H1 (cell line): ENCODE results near the gene MED12L. TPM values are rescaled to one million over a fixed set of nuclear protein-coding genes. Genes with fewer than 3 reads are reported as not detected.

Experiments
- CTCF ChIA-PET: fragments of 300-600 bp; sonication (Branson Sonifier 250); formaldehyde crosslinking; loops from one replicate; lab custom pipeline; 2021; ENCODE audit not compliant: partially characterized antibody; lab: Charles Lee
- POLR2A ChIA-PET: fragments of 300-600 bp; sonication (Branson Sonifier 250); formaldehyde crosslinking; loops from one replicate; lab custom pipeline; 2021; ENCODE audit warnings: inconsistent platforms; ENCODE audit not compliant: partially characterized antibody; lab: Charles Lee
- DNase-seq, 2 experiments: peaks; one replicate each; pipeline versions ENCODE4 v3.0.0 to v3.0.0-alpha.2; 2010 to 2022; ENCODE audit warnings: low spot score in 2 of 2, low read depth in 1 of 2, mixed read lengths in 1 of 2
- FAIRE-seq: peaks from 2 replicates; lab custom pipeline; 2011; peaks lifted over from hg19 to GRCh38; lab: Jason Lieb, UNC
- H2AFZ ChIP-seq: 2 replicates; pipeline ENCODE4 v1.8.1; 2012; ENCODE audit warnings: low read length, inconsistent platforms
- H2AK5ac ChIP-seq: 2 replicates; pipeline ENCODE4 v1.6.1; 2013; ENCODE audit warnings: low read depth, low read length
- H2BK120ac ChIP-seq: replicated peaks from 2 replicates; pipeline ENCODE3; 2013; ENCODE audit warnings: low read depth, low read length, inconsistent platforms
- H2BK12ac ChIP-seq: 2 replicates; pipeline ENCODE4 v1.6.1; 2013; ENCODE audit warnings: low read depth, low read length
- H2BK15ac ChIP-seq: 2 replicates; pipeline ENCODE4 v1.6.1; 2013; ENCODE audit warnings: low read length
- H2BK20ac ChIP-seq: 2 replicates; pipeline ENCODE4 v1.6.1; 2013; ENCODE audit warnings: low read length
- H2BK5ac ChIP-seq: 2 replicates; pipeline ENCODE4 v1.6.1; 2013; ENCODE audit warnings: low read depth, low read length
- H3K14ac ChIP-seq: 2 replicates; pipeline ENCODE4 v1.6.1; 2013; ENCODE audit warnings: inconsistent platforms; ENCODE audit not compliant: insufficient read length
- H3K18ac ChIP-seq: 2 replicates; pipeline ENCODE4 v1.6.1; 2013; ENCODE audit warnings: low read length; ENCODE audit errors: extremely low read depth
- H3K23ac ChIP-seq: 2 replicates; pipeline ENCODE4 v1.6.1; 2013; ENCODE audit warnings: inconsistent platforms; ENCODE audit not compliant: insufficient read length
- H3K23me2 ChIP-seq: 2 replicates; pipeline ENCODE4 v1.6.1; 2013; ENCODE audit warnings: low read depth, low read length
- H3K27ac ChIP-seq: 2 replicates; pipeline ENCODE4 v1.6.1; 2011; ENCODE audit warnings: low read depth, low read length, inconsistent platforms
- H3K27me3 ChIP-seq, 4 experiments: replicated peaks in 1 of 4; 1 replicate in 1 of 4; 2 replicates in 3 of 4; pipeline versions ENCODE4 v1.6.1 to v1.8.1; 2011 to 2013; ENCODE audit warnings: low read length in 3 of 4, mild to moderate bottlenecking in 3 of 4, inconsistent platforms in 2 of 4, mixed read lengths in 2 of 4, moderate library complexity in 1 of 4; ENCODE audit not compliant: control insufficient read depth in 3 of 4, insufficient read depth in 3 of 4; ENCODE audit errors: extremely low read depth in 1 of 4
- H3K36me3 ChIP-seq, 4 experiments: 2 replicates each; pipeline versions ENCODE4 v1.6.1 to v1.8.1; 2011 to 2013; ENCODE audit warnings: mild to moderate bottlenecking in 4 of 4, low read length in 3 of 4, moderate library complexity in 2 of 4, control low read depth in 1 of 4, inconsistent platforms in 1 of 4; ENCODE audit not compliant: insufficient read depth in 4 of 4, control insufficient read depth in 2 of 4
- H3K4ac ChIP-seq: replicated peaks from 2 replicates; pipeline ENCODE3; 2013; ENCODE audit warnings: low read length, low read depth, mixed read lengths, inconsistent platforms; ENCODE audit not compliant: insufficient read length
- H3K4me1 ChIP-seq, 4 experiments: replicated peaks in 1 of 4; 1 replicate in 1 of 4; 2 replicates in 3 of 4; pipeline versions ENCODE4 v1.6.1 to v1.8.1; 2011 to 2013; ENCODE audit warnings: low read length in 3 of 4, inconsistent platforms in 2 of 4, mixed read lengths in 1 of 4; ENCODE audit not compliant: insufficient read depth in 4 of 4, control insufficient read depth in 3 of 4
- H3K4me2 ChIP-seq, 2 experiments: 2 replicates each; pipeline versions ENCODE4 v1.6.1 to v1.8.1; 2011 to 2013; ENCODE audit warnings: low read depth in 2 of 2, low read length in 2 of 2, control low read depth in 1 of 2, inconsistent platforms in 1 of 2, mild to moderate bottlenecking in 1 of 2; ENCODE audit not compliant: insufficient read depth in 1 of 2
- H3K4me3 ChIP-seq, 4 experiments: fragments of 200-600, 300-600 bp in 1 of 4; sonication (generic), shearing (Covaris generic), sonication (Bioruptor Twin) in 1 of 4; 2 replicates each; pipeline versions ENCODE4 v1.5.1 to v1.8.1; 2011 to 2016; ENCODE audit warnings: low read length in 4 of 4, low read depth in 3 of 4, control low read depth in 2 of 4, inconsistent platforms in 2 of 4, mild to moderate bottlenecking in 2 of 4, mixed read lengths in 1 of 4, moderate library complexity in 1 of 4; ENCODE audit not compliant: insufficient read depth in 2 of 4; ENCODE audit errors: extremely low read depth in 1 of 4
- H3K56ac ChIP-seq: replicated peaks from 2 replicates; pipeline ENCODE3; 2013; ENCODE audit warnings: low read depth, mild to moderate bottlenecking, mixed read lengths, low read length, inconsistent platforms; ENCODE audit not compliant: insufficient read length
- H3K79me1 ChIP-seq: 2 replicates; pipeline ENCODE4 v1.6.1; 2013; ENCODE audit warnings: low read depth, low read length, control low read depth
- H3K79me2 ChIP-seq, 2 experiments: 2 replicates each; pipeline versions ENCODE4 v1.6.1 to v1.8.1; 2012 to 2013; ENCODE audit warnings: low read length in 2 of 2, mild to moderate bottlenecking in 2 of 2, inconsistent platforms in 1 of 2; ENCODE audit not compliant: insufficient read depth in 2 of 2, control insufficient read depth in 1 of 2
- H3K9ac ChIP-seq, 4 experiments: replicated peaks in 1 of 4; 1 replicate in 1 of 4; 2 replicates in 3 of 4; pipeline versions ENCODE4 v1.6.1 to v1.8.1; 2011 to 2013; ENCODE audit warnings: low read depth in 3 of 4, low read length in 3 of 4, control low read depth in 2 of 4, mild to moderate bottlenecking in 2 of 4, moderate library complexity in 2 of 4, inconsistent platforms in 1 of 4; ENCODE audit errors: extremely low read depth in 1 of 4
- H3K9me3 ChIP-seq, 2 experiments: 2 replicates each; pipeline versions ENCODE4 v1.6.1 to v1.8.1; 2012 to 2013; ENCODE audit warnings: mild to moderate bottlenecking in 2 of 2, moderate library complexity in 2 of 2, control low read depth in 1 of 2, inconsistent platforms in 1 of 2, low read depth in 1 of 2, low read length in 1 of 2, mixed read lengths in 1 of 2; ENCODE audit not compliant: insufficient read depth in 2 of 2
- H4K20me1 ChIP-seq, 2 experiments: replicated peaks in 1 of 2; 2 replicates each; pipeline versions ENCODE3 to v1.8.1; 2011 to 2013; ENCODE audit warnings: inconsistent platforms in 2 of 2, low read length in 2 of 2, mild to moderate bottlenecking in 1 of 2; ENCODE audit not compliant: insufficient read depth in 2 of 2, control insufficient read depth in 1 of 2
- H4K5ac ChIP-seq: 2 replicates; pipeline ENCODE4 v1.6.1; 2013; ENCODE audit warnings: low read length, low read depth, mixed read lengths, inconsistent platforms; ENCODE audit not compliant: insufficient read length
- H4K8ac ChIP-seq: 2 replicates; pipeline ENCODE4 v1.8.0; 2013; ENCODE audit warnings: mild to moderate bottlenecking, moderate library complexity, low read length, inconsistent platforms; ENCODE audit not compliant: insufficient read depth; ENCODE audit errors: extremely low read depth
- H4K91ac ChIP-seq: replicated peaks from 2 replicates; pipeline ENCODE3; 2013; ENCODE audit warnings: low read length, mixed read lengths, inconsistent platforms; ENCODE audit not compliant: insufficient read length
- CREB1 ChIP-seq: IDR thresholded peaks from 2 replicates; pipeline ENCODE4 v1.6.1; 2012; ENCODE audit warnings: inconsistent platforms
- FOSL1 ChIP-seq: IDR thresholded peaks from 2 replicates; pipeline ENCODE4 v1.6.1; 2011; ENCODE audit warnings: mild to moderate bottlenecking, low read depth, low read length, moderate library complexity; ENCODE audit not compliant: insufficient read depth
- GABPA ChIP-seq: IDR thresholded peaks from 2 replicates; pipeline ENCODE4 v1.6.1; 2011; ENCODE audit warnings: mild to moderate bottlenecking, low read length, moderate library complexity, borderline replicate concordance; ENCODE audit not compliant: insufficient read depth
- KDM1A ChIP-seq: fragments of 200-600, 300-600 bp; sonication (generic); IDR thresholded peaks from 2 replicates; pipeline ENCODE4 v1.7.1; 2016; ENCODE audit warnings: mild to moderate bottlenecking, low read length, borderline replicate concordance
- KDM4A ChIP-seq: IDR thresholded peaks from one replicate; pipeline ENCODE4 v1.7.1; 2012; ENCODE audit warnings: low read depth, mild to moderate bottlenecking, moderate library complexity, low read length, inconsistent platforms; ENCODE audit not compliant: severe bottlenecking
- POU5F1 ChIP-seq: IDR thresholded peaks from 2 replicates; pipeline ENCODE4 v1.6.1; 2011; ENCODE audit warnings: low read depth, mild to moderate bottlenecking, low read length, moderate library complexity
- RBBP5 ChIP-seq: IDR thresholded peaks from 2 replicates; pipeline ENCODE4 v1.7.1; 2012; ENCODE audit warnings: low read depth, mild to moderate bottlenecking, inconsistent platforms, low read length, moderate library complexity, borderline replicate concordance
- RFX5 ChIP-seq: IDR thresholded peaks from 2 replicates; pipeline ENCODE4 v1.6.1; 2011; ENCODE audit warnings: low read depth, low read length, improper control_type of control experiment, borderline replicate concordance
- SP4 ChIP-seq: IDR thresholded peaks from 2 replicates; pipeline ENCODE4 v1.6.1; 2012; ENCODE audit warnings: low read length, inconsistent platforms
- SRF ChIP-seq: IDR thresholded peaks from 2 replicates; pipeline ENCODE4 v1.6.1; 2011; ENCODE audit warnings: mild to moderate bottlenecking, low read depth, low read length, moderate library complexity
- TAF7 ChIP-seq: optimal IDR thresholded peaks from 2 replicates; pipeline ENCODE3; 2011; ENCODE audit warnings: low read depth, mild to moderate bottlenecking, inconsistent platforms, low read length, moderate library complexity, borderline replicate concordance
- WGBS, 2 experiments: shearing (Covaris generic) in 1 of 2; methylation state at CpG; one replicate each; pipeline versions ENCODE4 v1.1.6 to v1.1.7; 2013 to 2015; ENCODE audit warnings: low lambda C conversion rate in 2 of 2, mixed read lengths in 2 of 2, inconsistent platforms in 1 of 2, low coverage in 1 of 2, missing lambda C conversion rate in 1 of 2; ENCODE audit not compliant: insufficient replicate concordance in 2 of 2, insufficient coverage in 1 of 2, insufficient read length in 1 of 2; ENCODE audit errors: extremely low coverage in 1 of 2, missing lambda C conversion rate in 1 of 2; 5-methylcytosine and 5-hydroxymethylcytosine counted together
- polyA plus RNA-seq, 7 experiments: library from polyadenylated mRNA; depleted of rRNA in 3 of 7; stranded (reverse) in 5 of 7; unstranded in 2 of 7; fragments of >200 nt in 5 of 7; fragments of 200-250 nt in 2 of 7; gene quantifications; 1 replicate in 5 of 7; 2 replicates in 1 of 7; 4 replicates in 1 of 7; pipeline versions ENCODE4 v1.2.1 to v1.2.3, GENCODE V29; 2011 to 2013; ENCODE audit warnings: missing spikeins in 2 of 7, mixed read lengths in 2 of 7
- total RNA-seq: library from RNA; stranded (reverse); fragmentation: NEBNext Ultra II Directional; extraction: Animal tissue kit (Norgen Biotek cat#: 25700); gene quantifications from 2 replicates; pipeline ENCODE4 v1.2.1, GENCODE V29; 2021

Gene MED12L
- total and polyA plus RNA-seq, 2 of the 8 experiments (the other 6 are each of a cell fraction or from before 2014, with no cell fraction given) = 3.6 to 26.2 TPM

GRCh38 chr3:151350656-151351055, 265.2 kb downstream of the MED12L start:
- H3K79me1 ChIP-seq = no peaks in the 10 kb centered on the region
- no peaks in the 10 kb centered on the region for H3K79me2 ChIP-seq
- no peak overlapping the region for H2BK20ac ChIP-seq
- no peaks in the 10 kb centered on the region for H3K27me3 ChIP-seq
- no peaks in the 10 kb centered on the region for H3K23me2 ChIP-seq
- no peak overlapping the region for H3K23ac ChIP-seq
- POLR2A ChIA-PET = no interaction called here
- H4K91ac ChIP-seq = no peak overlapping the region
- no peak overlapping the region for H2BK15ac ChIP-seq
- no peaks in the 10 kb centered on the region for H3K9me3 ChIP-seq
- H3K18ac ChIP-seq = no peak overlapping the region
- FAIRE-seq (no peak), DNase-seq (no peak)
- H3K14ac ChIP-seq = no peak overlapping the region
- no peak overlapping the region for H2BK5ac ChIP-seq
- no peak overlapping the region; a peak in 1 of 4 replicates for H3K4me2 ChIP-seq
- 68% methylated on average over 1 of the region's 1 CpG; no CpG with 5 or more reads in 1 of the 2 experiments for WGBS, 2 experiments
- no peak overlapping the region for H3K9ac ChIP-seq
- H2AK5ac ChIP-seq = no peak overlapping the region
- no peak overlapping the region for H3K4ac ChIP-seq
- peaks cover 0 to 10% (median 5%) of the 10 kb centered on the region in 4 experiments; a peak in 3 of 7 replicates for H3K4me1 ChIP-seq
- peaks cover 0 to under 1% (median 0%) of the 10 kb centered on the region in 4 experiments; a peak in 1 of 8 replicates for H3K36me3 ChIP-seq
- no peak overlapping the region for H2BK12ac ChIP-seq
- TF ChIP-seq KDM1A (no peak), RFX5 (no peak), RBBP5 (no peak), KDM4A (no peak), FOSL1 (no peak), TAF7 (no peak), POU5F1 (no peak), GABPA (no peak), SRF (no peak), CREB1 (no peak), SP4 (no peak)
- no peak overlapping the region for H2BK120ac ChIP-seq
- H3K56ac ChIP-seq = no peak overlapping the region
- no peak overlapping the region for H4K5ac ChIP-seq
- no peak overlapping the region for H3K4me3 ChIP-seq
- H3K27ac ChIP-seq = no peak overlapping the region
- CTCF ChIA-PET = interaction anchor here (1.1 to 1.7 kb wide), 3 partner anchors 17 to 28 kb away, joined by 3 read pairs; no protein-coding TSS in a partner anchor
- no peaks in the 10 kb centered on the region for H4K20me1 ChIP-seq
- no peak overlapping the region for H4K8ac ChIP-seq
- no peak overlapping the region for H2AFZ ChIP-seq
